ENCODE data around the gene CREB1. TPM values are rescaled to one million over a fixed set of nuclear protein-coding genes. Genes with fewer than 3 reads are reported as not detected.

The CREB1 gene
- total RNA-seq, 2 donors from 2014 or later = 87.1 to 105 TPM

DNA sequence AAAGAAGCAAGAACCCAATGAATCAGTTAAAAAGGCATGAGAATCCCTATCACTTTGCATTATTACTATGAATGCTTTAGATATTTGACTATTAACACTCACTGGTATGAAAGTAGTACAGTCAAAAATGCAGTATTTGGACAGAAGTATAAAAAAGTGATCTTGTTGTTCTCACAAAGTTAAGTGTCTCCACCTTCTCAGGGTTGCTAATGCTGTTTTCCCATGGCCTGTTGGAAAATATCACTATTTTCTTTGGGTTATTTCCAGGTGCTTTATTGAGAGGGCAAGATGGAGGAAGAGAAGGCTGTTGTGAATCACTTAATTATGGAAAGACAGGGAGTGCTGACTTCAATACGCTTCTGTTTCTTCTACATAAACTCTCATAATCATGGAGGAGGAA is 13.6 kb upstream of the CREB1 start:
- Mint-ChIP-seq H3K27me3 (ENCODE audit: insufficient read depth) (no peaks in the 10 kb centered on the region), H3K27ac (no peak overlapping the region), H3K9me3 (peaks cover 10% of the 10 kb centered on the region), H3K36me3 (ENCODE audit: low read depth) (peaks cover 6% of the 10 kb centered on the region), H3K4me1 (no peaks in the 10 kb centered on the region), H3K4me3 (no peak overlapping the region)
- H3K27me3 ChIP-seq (ENCODE audit: control insufficient read depth, insufficient read depth, low read length, poor library complexity, severe bottlenecking) = no peaks in the 10 kb centered on the region
- no peak for DNase-seq
- H3K4me1 ChIP-seq (ENCODE audit: control insufficient read depth, insufficient read depth, low read length) = no peaks in the 10 kb centered on the region
- no peaks in the 10 kb centered on the region for H3K36me3 ChIP-seq (ENCODE audit: control insufficient read depth, insufficient read depth, low read length)
- H3K9me3 ChIP-seq (ENCODE audit: control insufficient read depth, low read length) = peaks cover 11% of the 10 kb centered on the region
- H3K9ac ChIP-seq (ENCODE audit: extremely low read depth, low read length, poor library complexity, severe bottlenecking) = no peak overlapping the region
- WGBS, 2 experiments (ENCODE audit: insufficient coverage in 1 of 2, insufficient read length in 1 of 2) = 86% methylated on average over 1 of the region's 1 CpG; no CpG with 5 or more reads in 1 of the 2 experiments
- H3K27ac ChIP-seq (ENCODE audit: low read depth, low read length) = no peak overlapping the region
- no peak overlapping the region for H3K4me3 ChIP-seq (ENCODE audit: low read length)
- TF ChIP-seq, protein P1, sequence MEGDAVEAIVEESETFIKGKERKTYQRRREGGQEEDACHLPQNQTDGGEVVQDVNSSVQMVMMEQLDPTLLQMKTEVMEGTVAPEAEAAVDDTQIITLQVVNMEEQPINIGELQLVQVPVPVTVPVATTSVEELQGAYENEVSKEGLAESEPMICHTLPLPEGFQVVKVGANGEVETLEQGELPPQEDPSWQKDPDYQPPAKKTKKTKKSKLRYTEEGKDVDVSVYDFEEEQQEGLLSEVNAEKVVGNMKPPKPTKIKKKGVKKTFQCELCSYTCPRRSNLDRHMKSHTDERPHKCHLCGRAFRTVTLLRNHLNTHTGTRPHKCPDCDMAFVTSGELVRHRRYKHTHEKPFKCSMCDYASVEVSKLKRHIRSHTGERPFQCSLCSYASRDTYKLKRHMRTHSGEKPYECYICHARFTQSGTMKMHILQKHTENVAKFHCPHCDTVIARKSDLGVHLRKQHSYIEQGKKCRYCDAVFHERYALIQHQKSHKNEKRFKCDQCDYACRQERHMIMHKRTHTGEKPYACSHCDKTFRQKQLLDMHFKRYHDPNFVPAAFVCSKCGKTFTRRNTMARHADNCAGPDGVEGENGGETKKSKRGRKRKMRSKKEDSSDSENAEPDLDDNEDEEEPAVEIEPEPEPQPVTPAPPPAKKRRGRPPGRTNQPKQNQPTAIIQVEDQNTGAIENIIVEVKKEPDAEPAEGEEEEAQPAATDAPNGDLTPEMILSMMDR (conservative IDR thresholded peaks at IDR 0.05) = no peak

- 83 to 93% methylated on average over 1 of the region's 1 CpG for WGBS, 2 experiments (ENCODE audit: insufficient coverage in 1 of 2, insufficient read length in 1 of 2)
- H3K27me3 ChIP-seq (ENCODE audit: control insufficient read depth, insufficient read depth, low read length, poor library complexity, severe bottlenecking) = no peaks in the 10 kb centered on the region
- no peak overlapping the region for H3K9ac ChIP-seq (ENCODE audit: extremely low read depth, low read length, poor library complexity, severe bottlenecking)
- H3K36me3 ChIP-seq (ENCODE audit: control insufficient read depth, insufficient read depth, low read length) = no peaks in the 10 kb centered on the region
- no peak overlapping the region for H3K27ac ChIP-seq (ENCODE audit: low read depth, low read length)
- peaks cover 6% of the 10 kb centered on the region for H3K36me3 Mint-ChIP-seq (ENCODE audit: low read depth)
- no peaks in the 10 kb centered on the region for H3K27me3 Mint-ChIP-seq (ENCODE audit: insufficient read depth)
- no peak overlapping the region for H3K4me3 ChIP-seq (ENCODE audit: low read length)
- H3K9me3 ChIP-seq (ENCODE audit: control insufficient read depth, low read length) = peaks cover 11% of the 10 kb centered on the region
- TF ChIP-seq, protein P1 (conservative IDR thresholded peaks at IDR 0.05) = no peak
- no peak for DNase-seq
- no peak overlapping the region for H3K4me3 Mint-ChIP-seq
- H3K4me1 ChIP-seq (ENCODE audit: control insufficient read depth, insufficient read depth, low read length) = peaks cover 8% of the 10 kb centered on the region
- H3K27ac Mint-ChIP-seq = no peak overlapping the region
- H3K4me1 Mint-ChIP-seq = peaks cover 13% of the 10 kb centered on the region
- peaks cover 10% of the 10 kb centered on the region for H3K9me3 Mint-ChIP-seq
Measured at GRCh38 chr2:207523005-207523404, 6.8 kb upstream of the CREB1 start.

DNA sequence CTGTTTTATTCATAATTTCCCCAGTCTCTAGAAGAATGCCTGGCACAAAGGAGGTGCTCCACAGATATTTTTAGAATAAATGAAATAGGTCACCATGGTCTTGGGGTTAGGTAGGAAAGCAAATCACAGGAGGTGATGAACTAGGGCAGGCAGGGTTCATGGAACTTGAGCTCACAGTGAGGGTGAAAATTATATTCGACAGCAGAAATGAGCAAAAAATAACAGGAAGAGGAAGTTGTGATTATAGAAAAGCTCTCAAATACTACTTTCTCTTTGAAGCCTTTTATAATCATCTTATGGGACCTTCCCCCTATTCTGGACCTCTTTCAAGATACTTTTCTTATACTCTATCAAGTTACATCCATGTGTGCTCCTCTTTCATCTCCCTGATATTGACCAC is 4.5 kb upstream of the CREB1 start:
- Histone ChIP-seq H3K4me1 (ENCODE audit: control insufficient read depth, insufficient read depth, low read length) (peaks cover 9% of the 10 kb centered on the region), H3K27me3 (ENCODE audit: control insufficient read depth, insufficient read depth, low read length, poor library complexity, severe bottlenecking) (no peaks in the 10 kb centered on the region), H3K9me3 (ENCODE audit: control insufficient read depth, low read length) (no peaks in the 10 kb centered on the region), H3K27ac (ENCODE audit: low read depth, low read length) (no peak overlapping the region), H3K4me3 (ENCODE audit: low read length) (no peak overlapping the region), H3K9ac (ENCODE audit: extremely low read depth, low read length, poor library complexity, severe bottlenecking) (no peak overlapping the region), H3K36me3 (ENCODE audit: control insufficient read depth, insufficient read depth, low read length) (no peaks in the 10 kb centered on the region)
- H3K4me1 Mint-ChIP-seq = peaks cover 20% of the 10 kb centered on the region
- H3K36me3 Mint-ChIP-seq (ENCODE audit: low read depth) = no peaks in the 10 kb centered on the region
- TF ChIP-seq, protein P1 (conservative IDR thresholded peaks at IDR 0.05) = no peak
- H3K9me3 Mint-ChIP-seq = no peaks in the 10 kb centered on the region
- DNase-seq = no peak
- 91% methylated on average over 1 of the region's 1 CpG; no CpG with 5 or more reads in 1 of the 2 experiments for WGBS, 2 experiments (ENCODE audit: insufficient coverage in 1 of 2, insufficient read length in 1 of 2)
- H3K4me3 Mint-ChIP-seq = no peak overlapping the region
- no peaks in the 10 kb centered on the region for H3K27me3 Mint-ChIP-seq (ENCODE audit: insufficient read depth)
- no peak overlapping the region for H3K27ac Mint-ChIP-seq
